Stimulated activated CD4-positive, alpha-beta T cell treated with anti-CD3 and anti-CD28 coated beads, Interleukin-4, amount 100 ng/mL, for 48 hours (primary cell): ENCODE data around the gene DDC.
"Not testable (repeated sequence)": the region's sequence is repeated elsewhere in the genome, so short reads cannot be mapped to it uniquely, and the experiment has no call there.

ENCODE experiments used
- DNase-seq, 2 donors: peaks; one replicate each; pipeline ENCODE4 v3.0.0-alpha.2; 2020; ENCODE audit warnings: low read depth in 2 of 2

The DDC gene

DNA sequence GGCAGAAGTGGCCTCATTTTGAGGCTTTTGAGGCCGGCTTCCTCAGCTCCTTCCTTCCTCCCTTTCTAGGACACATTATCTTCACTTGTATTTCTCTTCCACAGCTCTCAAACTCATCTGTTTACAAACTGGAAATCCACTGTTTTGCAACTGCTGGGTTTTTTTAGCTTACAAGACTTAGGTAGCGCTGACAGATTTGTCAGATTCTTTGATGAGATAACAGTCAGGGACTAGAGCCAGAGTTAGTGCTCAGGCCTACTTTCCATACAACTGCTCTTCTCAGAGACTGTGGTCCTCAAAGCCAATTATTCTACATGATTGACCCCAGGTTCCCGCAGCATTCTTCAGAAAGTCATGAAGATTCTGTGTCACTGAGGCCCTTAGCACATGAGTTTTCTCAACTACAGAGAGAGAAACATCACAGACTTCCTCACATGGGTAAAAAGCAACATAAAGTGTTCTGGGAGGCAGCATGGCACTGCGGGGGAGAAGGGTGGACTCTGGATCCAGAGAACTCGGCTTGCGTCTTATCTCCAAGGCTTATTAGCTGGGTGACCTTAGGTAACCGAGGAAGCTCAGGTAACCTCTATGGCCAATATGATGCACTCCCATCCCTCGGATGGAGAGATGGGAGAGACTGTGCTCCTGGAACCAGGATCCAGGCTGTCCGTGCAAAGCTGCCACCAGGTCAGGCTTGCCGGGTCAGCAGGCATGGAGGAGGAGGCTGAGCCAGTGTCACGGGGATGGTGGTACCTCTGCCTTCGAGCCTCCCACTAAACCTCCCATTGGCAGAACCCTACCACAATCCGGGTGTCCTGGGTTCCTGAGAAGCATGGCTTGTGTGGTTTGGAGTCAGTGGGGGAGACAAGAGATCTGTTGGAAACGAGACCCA lies 10.5 kb downstream of the DDC start:
- no peak for DNase-seq

DNA sequence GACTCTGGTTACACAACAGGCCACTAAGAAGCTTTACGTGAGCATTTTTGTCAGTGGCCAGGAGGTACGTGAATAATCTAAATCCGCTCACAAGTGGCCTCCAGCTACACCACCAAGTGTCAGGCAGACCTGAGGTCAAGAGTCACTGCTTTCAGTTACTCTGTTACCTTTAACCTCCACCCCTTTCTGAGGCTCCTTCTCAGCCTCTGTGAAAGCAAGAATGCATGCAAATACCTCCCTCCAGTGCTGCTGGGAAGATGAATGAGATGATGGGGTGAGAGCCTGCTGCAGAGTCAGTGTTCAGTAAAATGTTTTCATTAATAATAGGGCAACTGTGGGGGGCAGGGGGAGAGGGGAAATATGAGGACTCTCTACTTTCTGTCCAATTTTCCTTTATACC lies 11.2 kb downstream of the DDC start:
- DNase-seq, result no peak

GRCh38 chr7:50552921-50553320 lies 12.3 kb downstream of the DDC start:
- no peak for DNase-seq

GRCh38 chr7:50552139-50552538 lies 13.1 kb downstream of the DDC start:
- no peak for DNase-seq

DNA sequence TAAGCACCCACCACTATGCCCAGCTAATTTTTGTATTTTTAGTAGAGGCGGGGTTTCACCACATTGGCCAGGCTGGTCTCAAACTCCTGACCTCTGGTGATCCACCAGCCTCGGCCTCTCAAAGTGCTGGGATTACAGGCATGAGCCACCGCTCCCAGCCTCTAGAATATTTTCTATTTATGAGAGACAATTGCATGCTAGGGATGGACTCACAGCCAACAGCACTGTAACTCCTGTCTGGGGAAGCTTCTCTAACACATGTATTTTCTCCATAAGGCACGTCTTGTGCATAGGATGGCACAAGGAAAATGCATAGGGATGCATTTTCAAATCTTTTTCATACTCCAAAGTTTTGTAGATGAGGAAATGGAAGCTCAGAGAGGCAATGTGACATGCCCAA lies 19.6 kb downstream of the DDC start:
- not testable (repeated sequence) for DNase-seq

GRCh38 chr7:50544992-50545391 lies 20.2 kb downstream of the DDC start:
- no peak for DNase-seq

DNA sequence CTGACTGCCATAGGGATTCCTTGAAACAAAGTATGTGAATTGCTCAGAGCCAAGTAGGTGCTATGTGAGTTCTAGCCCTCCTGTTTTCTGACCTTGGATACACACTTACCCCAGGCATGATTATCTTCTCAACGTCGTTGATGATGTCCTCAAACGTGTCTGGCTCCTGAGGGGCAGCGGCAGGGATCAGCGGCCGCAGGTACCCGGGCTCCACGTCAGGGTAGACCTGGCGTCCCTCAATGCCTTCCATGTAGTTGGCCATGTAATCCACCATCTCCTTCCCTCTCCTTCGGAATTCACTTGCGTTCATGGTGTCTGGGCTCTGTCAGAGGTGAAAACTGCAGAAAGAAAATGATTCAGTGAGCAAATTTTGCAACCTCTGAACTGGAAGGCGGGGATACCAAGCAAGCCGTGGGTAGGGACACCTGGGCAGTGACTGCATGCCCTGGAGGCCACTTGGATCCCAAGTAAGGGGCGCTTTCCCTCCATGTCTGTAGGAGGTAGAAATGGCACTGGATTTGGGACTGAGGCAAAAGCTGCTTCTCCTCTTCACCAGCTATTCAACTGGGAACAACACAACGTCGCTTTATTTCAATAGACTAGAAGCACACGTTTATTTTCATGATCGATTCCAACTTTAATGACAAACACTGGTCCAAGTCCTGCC lies 21.3 kb downstream of the DDC start:
- DNase-seq, result no peak

- DNase-seq, result no peak
Measured at GRCh38 chr7:50542132-50542531, 23.1 kb downstream of the DDC start.

DNA sequence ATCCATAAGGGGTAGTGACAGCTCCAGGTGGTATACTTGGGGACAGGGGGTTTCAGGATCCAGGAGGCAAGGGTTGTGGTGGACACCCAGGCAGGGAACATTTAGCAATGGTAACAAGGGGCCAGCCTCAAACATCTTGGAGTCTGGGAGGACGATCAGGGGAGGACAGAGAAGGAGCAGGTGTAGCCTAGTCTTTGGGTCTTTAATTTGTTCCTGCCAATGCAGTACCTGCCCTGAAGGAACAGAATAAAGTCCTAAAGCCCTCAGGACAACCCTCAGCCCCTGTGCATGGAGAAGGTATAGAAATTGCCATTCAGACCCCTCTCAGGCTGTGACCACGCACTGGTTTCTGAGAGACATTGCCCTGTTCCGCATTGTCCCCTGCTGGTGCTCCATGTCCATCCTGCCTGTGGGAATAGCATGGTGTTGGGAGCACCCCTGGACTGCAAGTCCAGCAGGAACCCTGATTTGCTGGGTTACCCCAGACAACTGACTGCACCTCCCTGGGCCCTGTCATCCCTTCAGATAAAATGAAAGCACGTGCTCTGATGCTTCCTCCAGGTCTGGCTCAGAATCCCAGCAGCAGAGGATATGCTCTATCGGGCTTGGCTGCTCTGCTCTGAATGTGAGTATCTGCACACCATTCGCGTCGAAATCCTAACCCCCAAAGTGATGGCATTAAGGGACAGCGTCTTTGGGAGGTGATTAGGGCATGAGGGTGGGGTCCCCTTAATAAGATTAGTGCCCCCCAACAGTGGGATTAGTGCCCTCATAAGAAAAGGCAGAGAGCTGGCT lies 24.2 kb downstream of the DDC start:
- DNase-seq, result no peak

GRCh38 chr7:50539725-50540124 lies 25.5 kb downstream of the DDC start:
- no peak for DNase-seq

DNA sequence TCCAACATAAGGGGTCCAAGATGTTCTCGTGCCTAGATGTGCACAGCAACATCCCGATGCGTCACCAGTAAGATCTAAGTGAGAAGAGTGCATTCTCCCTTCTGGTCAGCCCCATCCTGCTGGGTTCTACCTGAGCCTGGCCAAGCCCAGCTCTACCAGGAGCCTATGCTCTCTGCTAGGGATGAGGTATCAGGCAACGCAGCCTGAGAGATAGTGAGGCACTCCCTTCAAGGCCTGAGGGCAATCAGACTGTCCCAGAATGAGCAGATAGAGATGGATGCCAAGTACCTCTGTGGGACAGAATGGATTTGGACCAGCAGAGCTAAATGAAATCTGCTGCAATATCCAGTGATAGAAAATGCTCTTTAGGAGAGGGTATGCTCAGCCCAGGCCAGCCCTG lies 26.7 kb downstream of the DDC start:
- DNase-seq, result no peak

- no peak for DNase-seq
Measured at GRCh38 chr7:50537417-50537816, 27.8 kb downstream of the DDC start.

GRCh38 chr7:50535291-50535711 lies 29.9 kb downstream of the DDC start:
- not testable (repeated sequence) for DNase-seq

DNA sequence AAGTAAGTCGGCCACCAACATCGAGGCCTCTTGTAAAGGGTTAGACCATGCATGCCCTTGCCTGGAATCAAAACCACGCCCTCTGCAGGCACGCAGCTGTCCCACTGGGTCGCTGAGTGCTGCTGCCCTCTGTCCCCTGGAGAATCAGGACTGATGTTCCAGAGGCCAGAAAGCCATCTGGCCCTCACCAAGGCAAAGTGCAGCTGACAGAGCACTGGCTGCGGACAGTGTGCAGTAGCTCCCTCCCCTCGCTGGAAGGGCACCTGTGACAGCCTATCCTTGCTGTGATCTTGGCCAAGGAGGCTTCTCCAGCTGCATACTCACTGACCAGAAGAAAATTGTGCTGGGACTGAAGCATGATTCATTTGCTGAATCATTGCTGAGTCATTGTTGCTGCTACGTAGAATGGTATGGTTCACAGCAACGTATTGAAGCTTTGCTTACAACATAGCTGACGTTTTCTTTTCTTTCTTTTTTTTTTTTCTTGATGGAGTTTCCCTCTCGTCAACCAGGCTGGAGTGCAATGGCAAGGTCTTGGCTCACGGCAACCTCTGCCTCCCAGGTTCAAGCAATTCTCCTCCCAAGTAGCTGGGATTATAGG lies 30.4 kb downstream of the DDC start:
- no peak for DNase-seq

- no peak for DNase-seq
Measured at GRCh38 chr7:50533866-50534265, 31.3 kb downstream of the DDC start.

DNA sequence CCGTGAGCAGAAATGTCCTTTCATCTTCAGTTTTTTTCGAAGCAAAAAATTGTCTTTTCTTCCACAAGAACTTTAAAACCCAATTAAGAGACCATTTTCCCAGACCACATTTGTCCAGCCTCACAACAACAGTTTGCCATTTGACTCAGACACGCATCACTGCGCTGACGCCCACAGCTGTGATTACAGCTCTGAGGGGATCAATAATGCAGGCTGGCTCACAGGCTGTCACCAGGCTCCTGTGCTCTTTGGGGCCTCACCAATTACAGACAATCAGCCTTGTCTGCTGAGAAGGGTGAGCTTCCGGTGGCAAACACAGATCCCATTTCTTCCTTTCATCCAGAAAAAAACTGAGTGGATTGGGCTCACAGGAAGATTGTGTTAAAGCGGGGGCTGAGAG lies 33.3 kb downstream of the DDC start:
- no peak for DNase-seq

GRCh38 chr7:50531401-50531911 lies 33.7 kb downstream of the DDC start:
- DNase-seq, result peak in 1 of 2 donors; percentile 16

DNA sequence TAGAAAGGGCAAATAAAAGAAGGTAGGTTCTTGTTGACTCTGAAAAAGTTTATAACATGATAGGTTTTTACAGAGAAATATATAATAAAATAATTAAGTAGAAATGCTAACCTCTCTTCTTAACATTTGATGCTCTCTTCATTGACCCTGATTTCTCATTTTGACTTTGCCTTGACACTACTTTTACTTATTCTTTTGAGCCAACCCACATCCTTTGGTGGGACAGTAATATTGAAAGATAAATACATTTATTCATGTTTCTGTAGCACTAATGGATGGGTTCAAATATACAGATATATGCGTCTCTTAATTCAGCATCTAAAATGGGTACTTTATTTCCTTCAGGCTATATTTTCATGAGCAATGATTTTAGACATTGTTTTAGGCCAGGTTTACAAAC lies 34.4 kb downstream of the DDC start:
- DNase-seq, result no peak

GRCh38 chr7:50529093-50529862 lies 35.9 kb downstream of the DDC start:
- DNase-seq, result no peak

DNA sequence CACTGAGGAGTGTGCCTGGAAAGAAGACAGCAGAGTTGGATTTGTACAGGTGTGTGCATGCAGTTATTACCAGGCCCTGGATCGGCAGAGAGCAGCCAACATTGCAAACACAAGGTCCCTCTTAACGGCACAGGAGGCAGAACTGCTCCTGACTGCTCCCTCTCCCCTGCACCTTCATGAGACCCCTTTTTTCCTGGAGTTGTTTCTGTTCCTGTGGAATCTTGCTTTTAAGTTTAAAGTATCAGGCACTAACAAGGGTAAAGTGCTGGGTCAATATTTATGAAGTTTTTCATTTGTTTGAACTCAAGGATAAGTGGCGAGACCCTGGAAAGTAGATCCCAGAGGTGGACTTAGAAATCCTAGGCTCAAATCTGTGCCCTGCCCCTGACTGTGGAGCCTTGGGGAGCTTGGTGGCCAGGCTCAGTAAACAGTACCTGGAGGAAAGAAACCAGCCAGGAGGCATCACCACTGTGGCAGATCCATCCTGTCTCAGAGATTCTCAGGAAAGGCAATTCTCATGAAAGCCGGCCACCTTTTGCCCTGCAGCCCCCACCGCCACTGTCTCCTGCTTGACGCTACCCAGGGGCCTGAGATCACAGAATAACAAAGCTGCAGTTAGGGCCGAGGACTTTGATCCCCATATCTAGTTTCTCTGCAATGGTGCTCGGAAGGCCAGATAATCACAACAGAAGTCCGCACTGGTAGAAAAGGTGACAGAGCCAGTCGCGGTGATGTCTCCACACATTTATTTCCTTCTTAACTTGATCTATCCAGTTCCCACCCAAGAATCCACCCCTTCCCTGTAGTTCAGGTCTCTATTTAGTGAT lies 36.7 kb downstream of the DDC start:
- no peak for DNase-seq
